PC-9 (cell line): ENCODE data around the gene DHPS.

ENCODE experiments used
- EZH2 ChIP-seq: fragments of 200-600 bp; sonication (generic); IDR thresholded peaks from 2 replicates; pipeline ENCODE4 v1.8.0; 2017; ENCODE audit warnings: antibody characterized with exemption, low read depth
- TF ChIP-seq, protein P1 (sequence below): fragments of 200-600 bp; sonication (generic); conservative IDR thresholded peaks from 2 replicates; pipeline ENCODE4 v1.6.1; 2017; ENCODE audit warnings: mixed run types, antibody characterized with exemption, mild to moderate bottlenecking, moderate library complexity

DNA sequence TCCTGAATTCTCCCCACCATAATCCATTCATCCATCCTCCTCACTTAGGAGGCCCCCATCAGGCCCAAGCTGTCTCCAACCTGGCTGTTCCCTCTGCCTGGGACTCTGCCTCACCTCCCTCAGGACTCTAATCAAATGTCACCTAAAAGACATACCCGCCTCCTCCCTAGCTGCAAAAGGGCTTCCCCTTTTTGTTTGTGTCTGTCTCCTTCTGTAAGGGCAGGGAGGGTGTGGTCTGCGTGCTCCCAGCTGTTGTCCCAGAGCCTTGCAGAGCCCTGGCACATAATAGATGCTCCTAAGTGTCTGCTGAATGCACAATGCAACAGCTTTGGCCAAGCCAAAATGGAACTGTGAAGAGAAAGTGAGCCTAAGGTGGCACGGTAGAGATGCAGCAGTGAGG is 48.4 kb upstream of the DHPS start:
- TF ChIP-seq, protein P1, sequence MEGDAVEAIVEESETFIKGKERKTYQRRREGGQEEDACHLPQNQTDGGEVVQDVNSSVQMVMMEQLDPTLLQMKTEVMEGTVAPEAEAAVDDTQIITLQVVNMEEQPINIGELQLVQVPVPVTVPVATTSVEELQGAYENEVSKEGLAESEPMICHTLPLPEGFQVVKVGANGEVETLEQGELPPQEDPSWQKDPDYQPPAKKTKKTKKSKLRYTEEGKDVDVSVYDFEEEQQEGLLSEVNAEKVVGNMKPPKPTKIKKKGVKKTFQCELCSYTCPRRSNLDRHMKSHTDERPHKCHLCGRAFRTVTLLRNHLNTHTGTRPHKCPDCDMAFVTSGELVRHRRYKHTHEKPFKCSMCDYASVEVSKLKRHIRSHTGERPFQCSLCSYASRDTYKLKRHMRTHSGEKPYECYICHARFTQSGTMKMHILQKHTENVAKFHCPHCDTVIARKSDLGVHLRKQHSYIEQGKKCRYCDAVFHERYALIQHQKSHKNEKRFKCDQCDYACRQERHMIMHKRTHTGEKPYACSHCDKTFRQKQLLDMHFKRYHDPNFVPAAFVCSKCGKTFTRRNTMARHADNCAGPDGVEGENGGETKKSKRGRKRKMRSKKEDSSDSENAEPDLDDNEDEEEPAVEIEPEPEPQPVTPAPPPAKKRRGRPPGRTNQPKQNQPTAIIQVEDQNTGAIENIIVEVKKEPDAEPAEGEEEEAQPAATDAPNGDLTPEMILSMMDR = no peak
- no peak for TF ChIP-seq EZH2
